ENCODE results near the gene TRIM47.
A peak's percentile ranks its signal among the peaks of the same experiment; 100 is the strongest.
"Not testable (repeated sequence)": the region's sequence is repeated elsewhere in the genome, so short reads cannot be mapped to it uniquely, and the experiment has no call there.

TRIM47 gene

DNA sequence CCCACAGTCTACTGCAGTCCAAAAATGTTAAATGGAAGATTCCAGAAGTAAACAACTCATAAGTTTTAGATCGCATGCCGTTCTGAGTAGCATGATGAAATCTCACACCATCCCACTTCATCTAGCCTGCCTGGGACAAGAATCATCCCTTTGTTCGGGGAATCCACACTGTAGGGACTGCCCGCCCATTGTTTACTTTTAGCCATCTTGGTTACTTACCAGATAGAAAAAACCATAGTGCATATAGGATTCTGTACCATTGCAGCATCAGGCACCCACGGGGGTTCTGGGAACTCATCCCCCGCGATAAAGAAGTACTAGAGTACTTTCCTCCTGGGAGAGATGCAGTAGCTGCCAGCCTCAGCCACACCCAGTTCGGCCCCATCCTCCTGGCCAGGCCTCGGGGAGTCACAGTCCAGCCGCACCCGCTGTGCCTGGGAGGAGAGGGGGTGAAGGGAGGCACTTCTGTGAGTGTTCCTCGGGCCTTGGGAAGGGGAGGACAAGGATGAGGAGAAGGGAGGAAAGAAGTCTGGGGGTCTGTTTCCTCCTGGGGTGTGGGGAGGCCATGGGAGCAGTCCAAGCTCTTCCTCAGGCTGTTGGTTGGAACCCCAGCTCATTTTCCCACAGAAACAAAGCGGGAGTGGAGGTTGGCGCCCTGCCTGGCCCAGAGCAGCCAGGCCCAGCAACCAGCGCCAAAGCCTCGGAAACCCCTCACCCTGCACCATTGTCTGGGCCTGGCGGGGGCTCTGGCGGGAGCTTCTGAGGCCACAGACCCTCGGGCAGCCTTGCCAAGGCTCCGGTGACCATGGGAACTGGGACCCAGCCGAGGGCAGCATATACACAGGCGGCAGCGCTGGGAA lies 8.9 kb downstream of the TRIM47 start:
- no peak for DNase-seq (ENCODE audit: low spot score)

GRCh38 chr17:75868730-75869281 lies 9.6 kb downstream of the TRIM47 start:
- DNase-seq (ENCODE audit: low spot score), result not testable (repeated sequence)

DNA sequence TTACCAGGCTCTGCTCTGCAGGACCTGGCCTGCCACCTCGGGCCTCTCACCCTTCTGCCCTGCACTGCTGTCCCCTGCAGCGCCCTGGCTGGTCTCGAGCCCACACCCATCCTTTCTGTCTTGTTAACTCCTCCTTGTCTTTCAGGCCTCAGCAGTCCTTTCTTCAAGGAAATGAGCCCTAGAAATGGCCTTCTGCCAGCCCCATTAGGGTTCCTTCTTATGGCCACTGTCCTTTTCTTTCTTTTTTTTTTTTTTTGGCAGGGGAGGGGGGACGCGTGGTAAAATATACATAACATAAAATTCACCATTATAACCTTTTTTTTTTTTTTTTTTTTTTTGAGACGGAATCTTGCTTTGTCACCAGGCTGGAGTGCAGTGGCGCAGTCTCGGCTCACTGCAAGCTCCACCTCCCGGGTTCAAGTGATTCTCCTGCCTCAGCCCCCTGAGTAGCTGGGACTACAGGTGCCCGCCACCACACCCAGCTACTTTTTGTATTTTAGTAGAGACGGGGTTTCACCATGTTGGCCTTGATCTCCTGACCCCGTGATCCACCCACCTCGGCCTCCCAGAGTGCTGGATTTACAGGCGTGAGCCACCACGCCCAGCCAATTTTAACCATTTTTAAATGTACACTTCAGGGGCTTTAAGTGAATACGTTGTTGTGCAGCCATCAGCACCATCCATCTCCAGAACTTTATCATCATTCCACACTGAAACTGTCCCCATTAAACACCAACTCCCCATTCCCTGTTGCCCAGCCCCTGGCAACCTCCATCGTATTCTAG lies 12.8 kb downstream of the TRIM47 start:
- DNase-seq (ENCODE audit: low spot score), result not testable (repeated sequence)

- DNase-seq (ENCODE audit: low spot score), result not testable (repeated sequence)
Observed at GRCh38 chr17:75864887-75865286, 13.5 kb downstream of the TRIM47 start.

GRCh38 chr17:75864448-75864871 lies 13.9 kb downstream of the TRIM47 start:
- no peak for DNase-seq (ENCODE audit: low spot score)

- no peak for DNase-seq (ENCODE audit: low spot score)
Observed at GRCh38 chr17:75861927-75862317, 16.5 kb downstream of the TRIM47 start.

DNA sequence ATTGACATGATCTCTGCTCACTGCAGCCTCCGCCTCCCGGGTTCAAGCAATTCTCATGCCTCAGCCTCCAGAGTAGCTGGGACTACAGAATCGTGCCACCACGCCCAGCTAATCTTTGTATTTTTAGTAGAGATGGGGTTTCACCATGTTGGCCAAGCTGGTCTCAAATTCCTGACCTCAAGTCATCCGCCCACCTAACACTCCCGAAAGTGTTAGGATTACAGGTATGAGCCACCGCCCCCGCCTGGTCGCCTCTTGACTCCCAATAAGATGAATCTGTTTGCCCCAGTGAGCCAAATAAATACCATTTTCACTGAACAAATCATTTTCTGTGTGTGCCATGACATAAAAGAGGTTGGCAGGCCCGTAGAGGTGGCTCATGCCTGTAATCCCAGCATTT lies 19.0 kb downstream of the TRIM47 start:
- not testable (repeated sequence) for DNase-seq (ENCODE audit: low spot score)

DNA sequence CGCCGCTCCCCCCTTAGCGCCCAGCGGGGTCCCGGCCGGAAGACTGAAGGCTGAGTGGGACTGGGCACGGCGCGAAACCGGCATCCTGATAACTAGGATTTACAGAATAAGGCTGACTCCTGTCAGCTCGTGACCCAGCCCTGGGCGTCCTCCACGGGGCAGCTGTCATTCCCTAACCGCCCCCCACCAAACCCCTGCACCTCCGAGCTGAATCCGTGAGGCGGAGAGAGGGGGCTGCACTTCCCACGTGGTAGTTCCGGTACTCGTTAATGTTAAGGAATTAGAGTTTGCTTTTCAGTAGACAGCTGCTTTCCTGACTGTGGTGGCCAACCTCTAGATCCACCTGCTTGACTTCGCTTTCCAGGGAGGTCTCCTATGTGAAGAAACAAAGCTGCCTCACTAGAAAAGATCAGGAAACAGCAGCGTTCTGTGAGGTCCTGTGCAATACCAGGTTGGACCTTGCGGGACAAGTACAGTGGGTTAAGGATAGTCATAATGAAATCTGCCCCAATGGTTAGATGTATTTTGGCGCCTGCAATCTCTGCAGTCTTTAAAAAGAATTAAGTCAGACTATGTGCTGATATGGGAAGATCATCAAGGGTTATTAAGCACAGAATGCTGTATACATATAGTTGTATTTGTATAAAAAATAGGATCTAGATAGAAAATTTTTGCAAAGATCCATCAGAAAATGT lies 22.2 kb downstream of the TRIM47 start:
- no peak for DNase-seq (ENCODE audit: low spot score)

- DNase-seq (ENCODE audit: low spot score), result peak; percentile 98
Observed at GRCh38 chr17:75855310-75856061, 22.9 kb downstream of the TRIM47 start, which contains the start of gene WBP2. TSS of gene WBP2 (minus strand) at chr17:75855335. CDS start at chr17:75855297, 38 bp downstream.

- peak; percentile 73 for DNase-seq (ENCODE audit: low spot score)
Observed at GRCh38 chr17:75854881-75855309, 23.5 kb downstream of the TRIM47 start.

GRCh38 chr17:75854101-75854748 lies 24.2 kb downstream of the TRIM47 start:
- DNase-seq (ENCODE audit: low spot score), result no peak

DNA sequence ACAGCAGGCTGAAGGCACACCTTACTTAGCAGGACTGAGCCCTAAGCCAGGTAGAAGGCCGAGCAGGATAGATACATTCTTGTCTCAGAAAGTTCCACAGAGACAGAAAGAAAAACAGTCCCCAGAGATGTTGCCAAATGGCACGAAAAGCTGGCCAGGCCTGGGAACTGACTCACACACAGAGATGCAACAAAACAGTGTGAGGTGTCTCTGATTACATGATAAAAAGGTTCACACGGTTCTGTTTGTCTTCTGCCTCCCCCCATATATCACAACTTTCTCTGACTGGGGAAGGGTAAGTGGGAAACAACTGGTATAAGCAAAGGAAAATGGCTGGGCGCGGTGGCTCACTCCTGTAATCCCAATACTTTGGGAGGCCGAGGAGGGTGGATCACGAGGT lies 24.9 kb downstream of the TRIM47 start:
- no peak for DNase-seq (ENCODE audit: low spot score)

DNA sequence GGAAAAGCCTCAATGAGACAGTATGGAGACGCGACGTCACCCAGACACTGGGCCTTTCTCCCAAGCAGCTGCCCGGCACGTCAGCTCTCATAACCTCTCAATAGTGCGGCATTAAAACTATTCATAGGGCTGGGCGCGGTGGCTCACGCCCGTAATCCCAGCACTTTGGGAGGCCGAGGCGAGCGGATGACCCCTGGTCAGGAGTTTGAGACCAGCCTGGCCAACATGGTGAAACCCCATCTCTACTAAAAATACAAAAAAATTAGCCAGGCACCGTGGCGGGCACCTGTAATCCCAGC lies 26.7 kb downstream of the TRIM47 start:
- DNase-seq (ENCODE audit: low spot score), result not testable (repeated sequence)

DNA sequence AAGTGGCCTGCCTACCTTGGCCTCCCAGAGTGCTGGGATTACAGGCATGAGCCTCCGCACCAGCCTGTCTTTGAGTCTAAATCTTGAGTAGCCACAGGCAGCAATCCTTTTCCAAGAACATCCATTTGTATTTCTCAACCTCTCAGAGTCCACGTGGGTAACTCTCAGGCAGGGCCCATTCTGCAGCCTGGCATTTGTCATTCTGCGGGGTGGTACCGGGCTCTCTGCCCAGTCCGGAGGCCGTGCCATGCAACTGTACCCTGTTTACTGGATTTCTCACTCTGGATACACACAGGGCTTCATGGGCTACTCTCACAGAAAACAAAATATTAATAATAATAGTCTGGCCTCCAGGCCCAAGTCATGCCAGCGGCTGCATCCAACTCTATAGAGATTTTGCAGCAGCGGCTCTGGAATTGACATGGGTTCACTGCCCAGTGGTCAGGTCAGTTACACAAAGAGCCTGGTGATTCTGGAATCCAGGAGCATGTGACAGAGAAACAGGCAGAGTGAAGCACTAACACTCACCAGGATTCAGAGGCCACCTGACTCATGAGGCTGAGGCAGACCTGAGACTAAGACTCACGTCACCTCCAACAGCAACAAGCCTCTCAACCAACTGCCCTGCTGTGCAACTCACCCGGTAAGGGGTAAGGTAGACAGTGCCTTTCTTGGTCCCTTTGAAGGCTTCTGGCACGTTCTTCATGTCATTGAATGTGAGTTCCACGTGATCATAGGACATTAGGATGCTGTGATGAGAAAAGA lies 27.3 kb downstream of the TRIM47 start:
- DNase-seq (ENCODE audit: low spot score), result no peak

GRCh38 chr17:75849724-75850123 lies 28.7 kb downstream of the TRIM47 start:
- DNase-seq (ENCODE audit: low spot score), result no peak

GRCh38 chr17:75849279-75849646 lies 29.1 kb downstream of the TRIM47 start:
- no peak for DNase-seq (ENCODE audit: low spot score)

DNA sequence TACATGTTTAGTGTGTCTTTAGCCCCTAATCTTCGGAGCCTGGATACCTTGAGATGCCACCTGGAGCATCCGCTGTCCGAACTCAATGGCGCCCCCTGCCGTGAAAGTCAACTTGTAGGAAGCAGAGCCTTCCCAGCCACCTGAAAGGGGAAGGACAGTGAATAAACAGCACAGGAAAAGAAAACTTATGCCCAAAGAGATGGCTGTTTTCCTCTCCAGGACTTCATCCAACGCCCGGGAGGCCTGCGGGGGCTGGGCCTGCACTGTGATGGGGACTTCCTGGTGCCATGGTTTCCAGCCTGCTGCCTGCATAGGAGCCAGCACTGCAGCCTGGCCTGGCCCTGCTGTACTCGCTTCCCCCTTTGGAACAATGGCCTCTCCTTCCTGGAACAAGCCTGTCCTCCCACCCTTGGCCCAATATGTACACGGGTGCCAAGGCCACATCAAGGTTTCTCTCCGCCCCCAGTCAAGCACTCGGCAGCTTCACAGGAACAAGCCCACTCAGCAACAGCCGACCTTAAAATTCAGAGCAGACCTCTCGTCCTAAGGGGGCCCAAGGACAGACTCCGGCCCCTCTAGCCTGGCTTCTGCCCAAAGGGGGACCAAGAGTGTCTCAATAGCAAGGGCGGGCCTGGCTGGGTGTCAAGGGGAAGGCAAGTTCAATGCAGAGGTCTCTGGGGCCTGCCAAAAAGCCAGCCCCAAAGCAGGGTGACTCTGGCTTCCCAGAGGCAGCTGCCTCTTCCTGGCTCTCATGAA lies 29.7 kb downstream of the TRIM47 start:
- peak; percentile 70 for DNase-seq (ENCODE audit: low spot score)

DNA sequence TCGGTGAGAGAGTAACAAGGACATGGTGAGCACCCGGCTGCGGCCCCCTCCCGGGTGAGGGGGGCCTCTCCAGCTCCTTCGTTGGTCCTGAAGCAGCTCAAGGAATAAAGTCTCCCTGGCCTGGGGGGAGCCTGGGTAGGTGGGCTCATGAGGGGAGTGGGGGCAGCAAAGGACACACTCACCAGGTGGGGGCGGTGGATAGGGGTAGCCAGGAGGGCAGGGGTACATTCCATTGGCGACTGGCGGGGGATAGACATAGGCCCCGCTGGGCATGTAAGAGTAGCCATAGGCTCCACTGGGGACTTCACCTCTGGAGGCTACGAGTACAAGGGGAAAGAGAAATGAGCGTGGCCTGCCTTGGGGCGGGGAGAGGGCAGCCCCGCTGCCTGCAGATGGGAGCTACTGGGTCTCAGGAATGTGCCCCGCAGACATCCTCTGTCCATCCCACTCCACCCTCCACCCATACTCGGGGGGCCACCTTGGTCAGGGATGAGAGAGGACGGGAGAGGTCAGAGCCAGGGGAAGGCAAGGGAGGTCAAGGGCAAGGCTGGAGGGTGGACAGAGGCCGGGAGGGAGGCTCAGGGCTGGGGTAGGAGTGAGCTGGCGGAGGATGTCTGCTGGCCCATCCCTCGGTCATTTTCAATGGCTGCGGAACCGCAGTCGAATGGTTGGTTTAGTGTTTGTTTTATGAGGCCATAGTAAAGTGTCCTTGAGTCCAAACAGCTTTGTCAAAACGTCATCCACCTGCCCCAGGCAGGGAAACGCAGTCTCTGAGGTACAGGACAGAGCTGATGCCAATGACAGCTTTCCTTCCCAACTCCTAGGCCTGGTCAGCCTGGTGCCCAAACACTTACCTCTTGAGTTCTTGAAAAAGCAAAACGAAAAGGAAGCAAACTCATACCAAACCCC lies 30.5 kb downstream of the TRIM47 start:
- no peak for DNase-seq (ENCODE audit: low spot score)
